GM19372 (cell line): ENCODE measurements around the gene PSEN1.

Source experiments
- ATAC-seq: cut with Tn5 transposase; IDR thresholded peaks from one replicate; pipeline ENCODE4 v1.9.1; 2021; ENCODE audit warnings: mild to moderate bottlenecking, low read depth, moderate library complexity; ENCODE audit not compliant: unreplicated experiment

Gene PSEN1

DNA sequence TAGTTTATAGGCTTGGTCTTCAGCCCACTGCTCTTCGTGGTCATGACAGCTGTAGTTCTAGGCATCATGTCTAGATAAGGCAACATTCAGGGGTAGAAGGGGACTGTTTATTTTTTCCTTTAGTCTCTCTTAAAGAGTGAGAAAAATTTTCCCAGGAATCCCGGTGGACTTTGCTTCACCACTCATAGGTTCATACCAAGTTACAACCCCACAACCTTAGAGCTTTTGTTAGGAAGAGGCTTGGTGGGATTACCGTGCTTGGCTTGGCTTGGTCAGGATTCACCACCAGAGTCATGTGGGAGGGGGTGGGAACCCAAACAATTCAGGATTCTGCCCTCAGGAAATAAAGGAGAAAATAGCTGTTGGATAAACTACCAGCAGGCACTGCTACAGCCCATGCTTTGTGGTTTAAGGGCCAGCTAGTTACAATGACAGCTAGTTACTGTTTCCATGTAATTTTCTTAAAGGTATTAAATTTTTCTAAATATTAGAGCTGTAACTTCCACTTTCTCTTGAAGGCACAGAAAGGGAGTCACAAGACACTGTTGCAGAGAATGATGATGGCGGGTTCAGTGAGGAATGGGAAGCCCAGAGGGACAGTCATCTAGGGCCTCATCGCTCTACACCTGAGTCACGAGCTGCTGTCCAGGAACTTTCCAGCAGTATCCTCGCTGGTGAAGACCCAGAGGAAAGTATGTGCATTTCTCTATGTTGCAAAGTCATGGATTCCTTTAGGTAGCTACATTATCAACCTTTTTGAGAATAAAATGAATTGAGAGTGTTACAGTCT, 75.1 kb downstream of the PSEN1 start:
- ATAC-seq, result no peak

- no peak for ATAC-seq
These were observed 79.7 kb downstream of the PSEN1 start for GRCh38 chr14:73216030-73216429.

- no peak for ATAC-seq
These were observed 81.1 kb downstream of the PSEN1 start for GRCh38 chr14:73217411-73217810.

DNA sequence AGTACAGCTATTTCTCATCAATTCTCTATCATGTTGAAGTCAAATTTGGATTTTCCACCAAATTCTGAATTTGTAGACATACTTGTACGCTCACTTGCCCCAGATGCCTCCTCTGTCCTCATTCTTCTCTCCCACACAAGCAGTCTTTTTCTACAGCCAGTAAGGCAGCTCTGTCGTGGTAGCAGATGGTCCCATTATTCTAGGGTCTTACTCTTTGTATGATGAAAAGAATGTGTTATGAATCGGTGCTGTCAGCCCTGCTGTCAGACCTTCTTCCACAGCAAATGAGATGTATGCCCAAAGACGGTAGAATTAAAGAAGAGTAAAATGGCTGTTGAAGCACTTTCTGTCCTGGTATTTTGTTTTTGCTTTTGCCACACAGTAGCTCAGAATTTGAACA, 83.8 kb downstream of the PSEN1 start:
- ATAC-seq, result no peak

DNA sequence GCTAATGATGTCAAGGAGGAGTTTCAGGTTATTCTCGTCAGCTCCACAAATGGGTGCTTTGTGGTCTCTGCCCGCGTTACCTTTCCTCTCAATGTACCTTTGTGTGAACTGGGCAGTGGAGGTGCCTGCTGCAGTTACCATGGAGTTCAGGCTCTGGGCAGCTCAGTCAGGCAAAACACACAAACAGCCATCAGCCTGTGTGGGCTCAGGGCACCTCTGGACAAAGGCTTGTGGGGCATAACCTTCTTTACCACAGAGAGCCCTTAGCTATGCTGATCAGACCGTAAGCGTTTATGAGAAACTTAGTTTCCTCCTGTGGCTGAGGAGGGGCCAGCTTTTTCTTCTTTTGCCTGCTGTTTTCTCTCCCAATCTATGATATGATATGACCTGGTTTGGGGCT, 84.3 kb downstream of the PSEN1 start:
- ATAC-seq, result no peak

GRCh38 chr14:73221945-73222344, 85.6 kb downstream of the PSEN1 start:
- no peak for ATAC-seq

DNA sequence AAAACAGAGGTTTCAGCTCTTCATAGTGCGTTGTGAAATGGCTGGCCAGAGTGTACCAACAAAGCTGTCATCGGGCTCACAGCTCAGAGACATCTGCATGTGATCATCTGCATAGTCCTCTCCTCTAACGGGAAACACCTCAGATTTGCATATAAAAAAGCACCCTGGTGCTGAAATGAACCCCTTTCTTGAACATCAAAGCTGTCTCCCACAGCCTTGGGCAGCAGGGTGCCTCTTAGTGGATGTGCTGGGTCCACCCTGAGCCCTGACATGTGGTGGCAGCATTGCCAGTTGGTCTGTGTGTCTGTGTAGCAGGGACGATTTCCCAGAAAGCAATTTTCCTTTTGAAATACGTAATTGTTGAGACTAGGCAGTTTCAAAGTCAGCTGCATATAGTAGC, 86.7 kb downstream of the PSEN1 start:
- no peak for ATAC-seq

DNA sequence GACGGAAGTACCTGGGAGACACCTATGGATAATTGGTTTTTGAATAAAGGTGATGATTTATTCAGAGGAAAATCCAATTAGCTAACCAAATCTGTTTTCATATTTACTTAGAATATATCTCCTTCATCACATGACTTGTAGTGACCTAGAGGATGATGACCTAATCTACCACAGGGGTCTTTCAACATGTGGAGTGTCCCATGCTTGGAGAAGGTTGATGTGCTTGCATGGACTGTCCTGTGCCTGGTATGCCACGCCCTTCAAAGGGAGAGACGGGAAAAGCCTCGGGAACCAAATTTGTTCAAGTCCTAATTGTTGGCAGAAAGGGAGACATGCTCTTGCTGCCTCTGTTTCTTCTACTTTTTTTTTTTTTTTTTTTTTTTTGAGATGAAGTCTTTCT, 89.2 kb downstream of the PSEN1 start:
- no peak for ATAC-seq

DNA sequence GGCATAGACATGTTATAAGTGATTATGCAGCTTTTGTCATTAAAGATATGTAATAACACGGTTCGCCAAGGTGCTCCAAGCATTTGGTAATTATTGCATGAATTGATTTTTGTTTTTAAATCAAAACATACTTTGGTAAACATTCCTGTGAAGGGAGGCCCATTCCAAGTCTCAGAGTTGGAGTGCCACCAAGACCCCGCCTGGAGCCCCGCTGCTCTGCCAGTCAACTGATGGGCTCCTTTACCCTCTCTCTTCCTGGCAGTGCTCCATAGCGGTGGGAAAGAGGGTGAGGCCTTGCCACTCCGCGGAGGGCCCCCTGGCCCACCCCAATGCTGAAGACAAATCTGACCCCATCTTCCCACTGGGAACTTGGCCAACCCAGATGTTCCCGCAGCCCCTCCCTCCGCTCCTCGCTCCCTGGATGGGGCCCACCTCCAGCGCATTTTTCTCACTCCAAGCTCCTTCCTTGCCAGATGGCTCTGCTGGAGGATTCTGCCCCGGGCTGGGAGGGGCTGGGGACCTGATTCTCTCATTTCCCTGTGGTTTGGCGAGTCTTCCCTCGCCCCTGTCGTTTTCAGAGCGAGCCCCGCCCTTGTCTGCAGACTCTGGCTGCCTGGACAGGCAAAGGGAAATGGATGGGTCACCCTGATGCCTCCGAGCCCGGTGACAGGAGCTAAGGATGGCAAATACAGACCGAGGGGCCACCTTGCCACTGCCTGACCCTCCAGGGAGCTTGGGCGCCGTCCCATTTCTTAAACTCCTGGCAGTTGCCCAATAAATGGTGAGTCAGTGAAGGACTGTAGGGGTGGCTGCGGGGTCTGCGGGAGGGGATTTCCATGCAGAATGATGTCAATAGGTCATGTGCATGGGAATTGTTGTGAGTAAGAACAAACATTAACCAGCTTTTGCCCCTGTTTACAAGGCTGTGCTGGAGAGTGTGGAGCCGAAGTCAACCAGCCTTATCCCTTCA, 91.8 kb downstream of the PSEN1 start:
- ATAC-seq, result no peak

DNA sequence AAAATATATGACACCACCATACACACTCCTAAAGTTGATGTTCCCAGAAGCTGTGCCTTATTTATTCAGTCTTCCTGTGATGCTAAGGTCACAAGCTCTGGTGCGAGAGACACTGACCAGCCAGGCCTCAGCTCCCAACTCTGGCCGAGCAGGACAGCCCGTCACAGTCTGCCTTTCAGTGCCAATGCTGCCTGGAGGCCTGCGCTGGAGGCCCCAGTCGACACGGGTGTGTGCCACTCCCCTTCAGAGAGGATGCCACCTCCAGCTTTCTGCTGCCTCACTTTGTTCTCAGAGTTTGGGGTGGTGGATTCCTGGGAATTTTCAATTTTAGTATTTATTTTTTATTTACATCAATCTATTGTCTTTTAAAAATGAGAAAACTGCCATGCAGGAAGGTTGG, 93.7 kb downstream of the PSEN1 start:
- ATAC-seq, result no peak

GRCh38 chr14:73231981-73232851, 95.9 kb downstream of the PSEN1 start:
- ATAC-seq, result no peak

DNA sequence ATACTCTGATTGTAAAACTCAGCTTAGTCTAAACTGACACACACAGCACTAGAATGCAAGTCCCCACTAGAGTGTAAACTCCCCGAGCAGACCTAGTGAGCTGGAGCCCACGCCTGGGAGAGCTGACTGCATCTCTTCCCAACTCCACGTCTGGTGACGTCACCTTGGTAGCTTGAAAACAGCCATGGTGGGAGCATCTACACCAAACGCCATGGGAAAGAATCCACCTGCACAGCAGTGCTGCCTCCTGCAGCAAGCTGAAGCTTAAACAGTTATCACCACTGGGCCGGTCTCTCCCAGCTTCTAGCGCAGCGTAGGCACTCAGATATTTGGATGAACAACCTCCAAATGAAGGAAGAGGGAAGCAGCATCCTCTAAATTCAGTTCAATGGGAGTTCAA, 96.7 kb downstream of the PSEN1 start:
- no peak for ATAC-seq

DNA sequence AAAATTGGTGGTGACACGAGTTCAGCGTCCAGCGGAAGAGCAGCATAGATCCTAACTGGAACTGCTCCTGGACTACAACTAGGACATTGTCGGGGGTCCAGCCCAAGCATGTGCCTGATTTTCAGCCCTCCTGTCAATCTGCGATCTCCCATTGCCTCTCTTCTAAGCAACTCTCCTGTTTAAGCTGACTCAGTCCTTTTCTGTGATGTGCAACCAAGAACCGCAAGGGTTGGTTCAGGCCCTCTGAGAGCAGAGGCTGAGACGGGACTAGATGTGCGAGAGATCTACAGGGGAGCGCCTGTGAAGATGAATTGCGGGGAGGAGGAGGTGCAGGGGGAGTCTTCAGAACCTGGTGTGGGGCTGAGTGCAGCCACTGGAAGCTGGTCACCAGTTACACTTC, 97.3 kb downstream of the PSEN1 start:
- ATAC-seq, result no peak

DNA sequence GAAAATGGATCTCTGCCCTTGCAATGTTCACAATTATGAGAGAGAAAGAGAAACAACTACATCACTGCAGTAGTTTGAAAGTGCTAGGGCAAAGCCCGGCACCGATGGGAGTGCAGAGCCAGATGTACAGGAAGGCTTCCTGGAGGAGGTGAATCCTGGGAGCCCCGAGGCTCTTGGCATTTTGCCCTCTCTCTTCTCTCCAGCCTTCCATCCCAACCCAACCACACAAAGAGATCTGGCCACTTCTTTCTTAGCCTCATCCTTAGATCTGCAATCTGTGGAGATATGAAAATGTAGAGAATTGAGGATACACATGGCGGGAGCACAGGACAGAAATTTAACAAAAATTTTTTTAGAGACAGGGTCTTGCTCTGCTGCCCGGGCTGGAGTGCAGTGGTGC, 97.7 kb downstream of the PSEN1 start:
- no peak for ATAC-seq

GRCh38 chr14:73234586-73235394, 98.5 kb downstream of the PSEN1 start:
- ATAC-seq, result no peak

DNA sequence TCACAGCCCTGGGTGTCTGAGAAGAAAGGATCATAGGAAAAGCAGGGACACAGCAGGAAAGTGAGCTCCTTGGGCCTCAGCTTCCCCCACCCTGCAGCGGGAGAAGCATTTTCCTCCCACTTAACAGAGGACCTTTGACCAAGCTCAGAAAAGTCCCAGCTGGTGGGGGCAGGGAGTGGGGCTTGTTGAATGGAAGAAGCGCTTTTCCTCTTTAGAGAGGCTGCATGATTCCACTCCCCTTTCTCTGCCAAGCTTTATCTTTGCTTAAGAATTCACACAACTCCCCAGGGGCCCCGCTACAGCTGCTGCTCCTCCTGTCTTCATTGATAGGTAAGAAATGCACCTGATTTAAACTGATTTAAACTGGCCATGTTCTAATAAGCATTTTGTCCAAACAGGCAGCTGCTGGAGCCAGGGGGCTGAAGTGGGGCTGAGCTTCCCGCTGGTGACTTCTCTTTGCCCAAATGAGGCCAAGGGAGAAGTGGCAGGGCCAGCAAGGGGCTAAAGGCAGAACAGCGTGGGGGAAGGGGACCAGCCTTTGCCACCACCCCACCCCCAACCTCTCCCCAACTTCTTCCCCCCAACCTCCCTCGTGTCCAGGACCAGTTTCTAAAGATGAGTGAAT, 99.3 kb downstream of the PSEN1 start:
- ATAC-seq, result no peak

- ATAC-seq, result no peak
These were observed 99.8 kb downstream of the PSEN1 start for GRCh38 chr14:73236157-73236556.

DNA sequence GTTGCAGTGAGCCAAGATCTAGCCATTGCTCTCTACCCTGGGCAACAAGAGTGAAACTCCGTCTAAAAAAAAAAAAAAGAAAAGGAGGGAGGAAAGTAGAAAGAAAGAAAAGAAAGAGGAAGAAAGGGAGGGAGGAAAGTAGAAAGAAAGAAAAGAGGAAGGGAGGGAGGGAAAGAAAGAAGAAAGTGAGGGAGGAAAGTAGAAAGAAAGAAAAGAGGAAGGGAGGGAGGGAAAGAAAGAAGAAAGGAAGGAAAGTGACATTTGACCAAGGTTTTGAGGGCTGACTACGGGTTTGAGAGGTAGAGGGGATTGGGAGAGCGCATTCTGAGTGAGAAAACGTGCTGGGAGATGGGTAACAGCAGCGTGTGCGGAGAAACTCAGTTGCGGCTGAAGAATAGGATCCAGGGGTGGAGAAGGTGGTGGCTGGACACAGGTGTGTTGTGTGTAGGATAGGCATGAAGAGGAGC, 100.5 kb downstream of the PSEN1 start:
- no peak for ATAC-seq

DNA sequence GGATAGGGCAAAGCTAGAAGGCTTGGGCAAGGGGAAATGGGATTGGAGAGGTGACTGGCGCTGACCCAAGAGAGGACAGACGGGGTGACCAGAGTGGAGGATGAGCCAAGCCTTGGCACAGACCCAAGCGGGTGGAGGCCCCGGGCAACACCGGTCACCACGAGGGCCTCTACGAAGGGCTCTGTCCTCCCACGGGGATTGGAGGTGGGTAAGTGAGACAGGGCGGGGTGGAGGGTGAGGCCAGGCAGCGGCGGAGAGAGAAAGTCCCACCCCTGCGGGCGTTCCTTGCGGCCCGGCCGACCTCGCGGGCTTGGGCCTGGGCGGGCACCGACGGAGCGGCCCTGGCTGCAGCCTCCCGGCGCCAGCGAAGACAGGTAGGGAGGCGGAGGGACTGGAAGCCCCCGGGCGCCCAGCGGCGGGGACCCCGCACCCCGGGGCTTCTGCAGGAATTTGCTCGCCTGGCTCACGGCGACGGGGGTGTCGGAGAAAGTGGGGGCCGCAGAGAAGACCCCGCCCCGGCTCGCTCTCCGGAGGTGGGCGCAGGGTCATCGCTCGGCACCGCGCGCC, 101.0 kb downstream of the PSEN1 start, which contains the start of gene PAPLN:
Gene PAPLN (plus strand): TSS at position 288 of the 567 bp plus-strand sequence. CDS start 2,273 bp downstream, outside the sequence.
- ATAC-seq, result no peak
